GM19193 (cell line): Measurements from ENCODE around the gene SMAD6.

Experiments used
- POLR2A ChIP-seq: IDR thresholded peaks from 4 replicates; pipeline ENCODE4 v1.6.1; 2011; ENCODE audit not compliant: insufficient read depth, insufficient read length; ENCODE audit errors: extremely low read depth

Gene SMAD6

GRCh38 chr15:66730168-66731021, 28.4 kb downstream of the SMAD6 start:
- no peak for TF ChIP-seq POLR2A

GRCh38 chr15:66733976-66734375, 31.9 kb downstream of the SMAD6 start:
- no peak for TF ChIP-seq POLR2A

- TF ChIP-seq POLR2A: no peak
Observed at GRCh38 chr15:66734961-66735908, 33.2 kb downstream of the SMAD6 start.

GRCh38 chr15:66735909-66736305, 33.9 kb downstream of the SMAD6 start:
- TF ChIP-seq POLR2A: no peak

GRCh38 chr15:66737243-66738010, 35.4 kb downstream of the SMAD6 start:
- no peak for TF ChIP-seq POLR2A

- no peak for TF ChIP-seq POLR2A
Observed at GRCh38 chr15:66738116-66738515, 36.1 kb downstream of the SMAD6 start.

- TF ChIP-seq POLR2A: no peak
Observed at GRCh38 chr15:66738595-66738994, 36.6 kb downstream of the SMAD6 start.

- no peak for TF ChIP-seq POLR2A
Observed at GRCh38 chr15:66739287-66739686, 37.3 kb downstream of the SMAD6 start.

GRCh38 chr15:66740802-66741201, 38.8 kb downstream of the SMAD6 start:
- no peak for TF ChIP-seq POLR2A

- TF ChIP-seq POLR2A: no peak
Observed at GRCh38 chr15:66741646-66742045, 39.6 kb downstream of the SMAD6 start.

- TF ChIP-seq POLR2A: no peak
Observed at GRCh38 chr15:66742286-66742685, 40.2 kb downstream of the SMAD6 start.

GRCh38 chr15:66743204-66743603, 41.2 kb downstream of the SMAD6 start:
- TF ChIP-seq POLR2A: no peak

- no peak for TF ChIP-seq POLR2A
Observed at GRCh38 chr15:66743703-66744536, 41.9 kb downstream of the SMAD6 start.
